Right lobe of liver (tissue), 4 donors: Measurements from ENCODE around the gene ADGRG3.

Source experiments
- CTCF ChIP-seq, 4 donors: fragments of 200-600 bp in 3 of 4; fragments of 450-650 bp in 1 of 4; IDR thresholded peaks; one replicate each; pipeline versions ENCODE4 v1.5.1 to v1.8.0; 2016 to 2022; ENCODE audit warnings: antibody characterized with exemption in 4 of 4, mild to moderate bottlenecking in 2 of 4
- POLR2A ChIP-seq: fragments of 450-650 bp; IDR thresholded peaks from one replicate; pipeline ENCODE4 v1.6.1; 2017; ENCODE audit warnings: antibody characterized with exemption, mild to moderate bottlenecking
- donor health status: DM: no; HTN: no; CAD: no.
- donor health status: DM: no; HTN: no; CAD: no.
- donor health status: DM: no; HTN: yes; CAD: no.

- no peak for TF ChIP-seq CTCF (IDR thresholded peaks at IDR 0.05)
- TF ChIP-seq POLR2A: no peak
These were observed 32.6 kb upstream of the ADGRG3 start for GRCh38 chr16:57635266-57636097.
